NCI-H1436 treated with DMSO at 0.1 percent for 48 hours (cell line): ENCODE measurements around the gene GNA12.
"Not testable (repeated sequence)": the region's sequence is repeated elsewhere in the genome, so short reads cannot be mapped to it uniquely, and the experiment has no call there.

Experiments used
- DNase-seq: peaks from one replicate; lab custom pipeline; 2025; lab: John Stamatoyannopoulos, UW

The GNA12 gene

GRCh38 chr7:2689951-2690705, 154.0 kb downstream of the GNA12 start:
- no peak for DNase-seq

GRCh38 chr7:2689343-2689847, 154.7 kb downstream of the GNA12 start:
- DNase-seq = no peak

- DNase-seq = no peak
Measured at GRCh38 chr7:2688409-2689342, 155.4 kb downstream of the GNA12 start.

- DNase-seq = no peak
Measured at GRCh38 chr7:2687881-2688318, 156.2 kb downstream of the GNA12 start, which contains the start of gene AMZ1. TSS of gene AMZ1 (plus strand) at chr7:2688202. CDS start at chr7:2700452, 12,250 bp downstream.

GRCh38 chr7:2687338-2687869, 156.7 kb downstream of the GNA12 start:
- no peak for DNase-seq

- DNase-seq = no peak
Measured at GRCh38 chr7:2686101-2686500, 158.0 kb downstream of the GNA12 start.

- no peak for DNase-seq
Measured at GRCh38 chr7:2684501-2684900, 159.6 kb downstream of the GNA12 start.

- no peak for DNase-seq
Measured at GRCh38 chr7:2681929-2682799, 161.9 kb downstream of the GNA12 start.

GRCh38 chr7:2680792-2681490, 163.2 kb downstream of the GNA12 start:
- DNase-seq = no peak

- no peak for DNase-seq
Measured at GRCh38 chr7:2680256-2680655, 163.9 kb downstream of the GNA12 start.

- not testable (repeated sequence) for DNase-seq
Measured at GRCh38 chr7:2679135-2680127, 164.7 kb downstream of the GNA12 start.

GRCh38 chr7:2678454-2678853, 165.7 kb downstream of the GNA12 start:
- not testable (repeated sequence) for DNase-seq
